Activated CD8-positive, alpha-beta memory T cell treated with anti-CD3 and anti-CD28 coated beads, Interleukin-2, amount 50 U/mL, for 4 hours (primary cell): ENCODE data around the gene SECISBP2L.
A peak's percentile ranks its signal among the peaks of the same experiment; 100 is the strongest.
"Not testable (repeated sequence)": the region's sequence is repeated elsewhere in the genome, so short reads cannot be mapped to it uniquely, and the experiment has no call there.

Source experiments
- DNase-seq: peaks from one replicate; pipeline ENCODE4 v3.0.0-alpha.2; 2020

The SECISBP2L gene

DNA sequence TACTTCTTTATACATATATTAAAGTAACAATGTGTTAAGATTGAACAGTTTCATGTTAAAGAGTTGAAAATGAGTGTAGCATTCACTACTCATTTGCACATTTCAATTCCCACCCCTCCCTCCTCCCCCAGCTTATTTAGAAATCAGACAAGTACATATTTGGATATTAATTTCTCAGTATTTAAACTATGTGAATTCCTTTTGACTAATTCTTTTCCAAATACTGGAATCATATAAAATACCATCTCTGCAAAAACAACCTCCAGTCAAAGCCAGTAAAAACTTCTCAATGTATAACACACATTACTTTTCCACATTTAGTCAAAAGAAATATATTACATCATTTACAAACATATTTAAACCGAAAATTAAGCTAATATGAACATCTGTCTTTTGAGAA lies 57.1 kb downstream of the SECISBP2L start:
- DNase-seq, result no peak

DNA sequence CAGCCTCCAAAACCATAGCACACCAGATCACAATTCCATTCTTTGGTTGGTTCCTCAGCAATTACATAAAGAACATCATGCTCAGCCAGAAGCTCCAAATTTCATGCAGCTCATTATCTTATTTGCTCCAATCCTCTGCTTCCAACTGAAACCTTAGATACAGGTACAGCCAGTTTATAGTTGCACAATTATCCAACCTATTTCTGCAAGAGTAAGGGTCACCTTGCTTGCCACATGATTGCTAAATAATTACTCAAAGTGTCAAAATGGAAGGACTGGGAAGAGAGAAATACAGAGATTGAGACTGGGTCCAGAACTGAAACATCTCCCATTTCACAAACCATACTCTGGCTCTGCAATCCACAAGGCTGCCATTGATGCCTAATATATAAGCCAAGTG lies 59.1 kb downstream of the SECISBP2L start:
- DNase-seq, result no peak

DNA sequence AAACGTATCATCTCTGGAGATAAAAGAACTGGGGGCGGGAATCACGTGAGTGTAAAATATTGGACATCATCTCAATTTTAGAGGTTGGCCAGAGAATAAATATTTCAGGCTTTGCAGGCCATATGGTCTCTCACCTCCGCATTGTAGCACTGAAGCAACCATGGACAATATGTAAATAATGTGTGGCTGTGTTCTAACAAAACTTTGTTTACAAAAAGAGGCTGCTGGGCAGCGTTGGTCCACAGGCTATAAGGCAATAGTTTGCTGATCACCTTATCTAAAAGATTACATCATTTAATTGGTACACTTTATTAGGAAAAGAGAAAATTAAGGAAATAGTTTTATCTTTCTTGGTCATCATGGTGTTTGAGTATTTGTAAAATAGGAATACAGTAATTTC lies 60.0 kb downstream of the SECISBP2L start:
- DNase-seq, result no peak

DNA sequence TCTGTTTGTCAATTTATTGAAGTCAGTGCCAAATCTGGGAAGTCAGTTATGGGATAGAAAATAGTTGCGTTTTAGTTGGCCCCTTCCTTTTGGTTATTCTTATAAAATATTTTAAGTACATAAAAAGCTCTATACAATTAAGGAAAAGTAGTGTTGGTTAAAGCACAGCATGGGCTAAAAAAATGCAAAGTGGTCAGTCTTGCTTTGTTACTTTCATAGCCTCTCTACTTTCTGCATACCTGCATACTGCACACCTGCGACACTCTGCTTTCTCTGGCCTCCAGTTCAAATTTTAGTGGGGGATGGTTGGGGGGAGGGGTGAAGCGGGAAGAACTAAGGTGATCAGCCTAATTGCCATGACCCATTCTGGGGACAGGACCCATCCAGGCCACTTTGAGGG lies 60.7 kb downstream of the SECISBP2L start:
- no peak for DNase-seq

- no peak for DNase-seq
These were observed 61.4 kb downstream of the SECISBP2L start for GRCh38 chr15:48984811-48985352.

DNA sequence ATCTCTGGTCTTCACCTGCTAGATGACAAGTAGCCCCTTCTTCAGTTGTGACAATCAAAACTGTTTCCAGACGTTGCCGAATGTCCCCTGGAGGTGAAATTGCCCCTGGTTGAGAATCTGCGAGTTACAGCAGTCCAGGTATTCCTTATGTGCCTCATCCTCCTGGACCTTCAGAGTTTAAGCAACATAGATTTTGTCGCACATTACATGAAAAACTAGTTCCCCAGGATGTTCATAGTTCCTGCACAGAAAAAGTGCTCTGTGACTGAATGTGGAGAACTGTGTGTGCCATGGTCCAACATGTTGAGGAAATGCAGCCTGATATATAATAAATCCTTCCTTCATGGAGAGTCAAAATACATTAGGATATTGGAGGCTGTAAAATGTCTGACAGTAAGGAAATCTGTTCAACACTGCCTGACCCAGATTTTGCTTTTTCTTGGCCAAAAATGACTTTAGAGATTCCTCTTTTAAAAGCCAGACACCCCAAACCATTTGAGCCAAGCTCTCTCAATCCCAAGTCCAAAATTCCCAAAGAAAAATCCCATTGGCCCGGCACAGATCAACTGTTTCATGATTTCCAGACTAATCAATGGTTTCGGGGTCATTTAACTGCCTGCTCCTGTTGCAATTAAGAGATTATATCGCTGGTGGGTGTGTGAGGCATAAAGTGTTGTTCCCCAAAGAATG lies 62.1 kb downstream of the SECISBP2L start:
- DNase-seq, result no peak

DNA sequence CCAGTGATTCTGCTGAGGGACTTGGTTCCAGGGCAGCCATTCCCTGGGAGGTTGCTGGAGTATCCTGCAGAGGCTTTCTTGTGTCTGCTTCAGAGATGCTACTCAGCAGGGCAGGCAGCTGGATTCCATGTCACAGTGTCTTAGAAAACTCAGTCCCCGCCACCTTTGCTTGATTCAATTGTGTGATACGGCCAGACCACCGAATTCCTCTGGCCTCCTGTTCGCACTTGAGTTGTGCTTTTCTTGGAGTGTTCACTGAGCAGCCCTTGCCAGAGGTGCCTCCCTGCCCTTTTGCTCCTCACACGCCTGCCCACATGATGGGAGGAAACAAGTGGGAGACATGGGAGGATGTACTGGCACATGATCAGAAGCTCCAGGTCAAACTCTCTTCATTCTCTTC lies 62.9 kb downstream of the SECISBP2L start:
- DNase-seq, result no peak

DNA sequence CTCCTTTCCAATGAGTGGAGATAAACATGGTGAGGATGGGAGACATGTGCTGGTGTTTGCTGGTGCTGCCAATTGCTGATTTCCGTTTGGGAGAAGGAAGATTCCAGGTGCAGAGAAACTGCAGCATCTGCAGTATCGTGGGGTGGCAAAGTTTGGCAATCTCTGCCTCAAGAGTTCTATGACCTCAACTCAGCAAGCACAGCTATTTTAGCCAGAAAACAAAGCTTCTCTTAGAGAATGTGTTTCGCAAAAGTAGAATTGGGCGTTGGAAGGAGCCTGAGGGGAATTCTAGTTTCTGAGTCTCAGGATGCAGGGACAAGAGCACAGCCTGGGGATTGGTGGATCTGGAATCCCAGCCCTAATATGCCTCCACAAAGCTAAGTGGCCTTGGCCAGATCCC lies 64.3 kb downstream of the SECISBP2L start:
- no peak for DNase-seq

GRCh38 chr15:48978638-48979037 lies 67.6 kb downstream of the SECISBP2L start:
- DNase-seq, result no peak

GRCh38 chr15:48976444-48977088 lies 69.7 kb downstream of the SECISBP2L start:
- no peak for DNase-seq

- peak; percentile 69 for DNase-seq
These were observed 70.5 kb downstream of the SECISBP2L start for GRCh38 chr15:48975472-48976419.

GRCh38 chr15:48974882-48975281 lies 71.4 kb downstream of the SECISBP2L start:
- no peak for DNase-seq

DNA sequence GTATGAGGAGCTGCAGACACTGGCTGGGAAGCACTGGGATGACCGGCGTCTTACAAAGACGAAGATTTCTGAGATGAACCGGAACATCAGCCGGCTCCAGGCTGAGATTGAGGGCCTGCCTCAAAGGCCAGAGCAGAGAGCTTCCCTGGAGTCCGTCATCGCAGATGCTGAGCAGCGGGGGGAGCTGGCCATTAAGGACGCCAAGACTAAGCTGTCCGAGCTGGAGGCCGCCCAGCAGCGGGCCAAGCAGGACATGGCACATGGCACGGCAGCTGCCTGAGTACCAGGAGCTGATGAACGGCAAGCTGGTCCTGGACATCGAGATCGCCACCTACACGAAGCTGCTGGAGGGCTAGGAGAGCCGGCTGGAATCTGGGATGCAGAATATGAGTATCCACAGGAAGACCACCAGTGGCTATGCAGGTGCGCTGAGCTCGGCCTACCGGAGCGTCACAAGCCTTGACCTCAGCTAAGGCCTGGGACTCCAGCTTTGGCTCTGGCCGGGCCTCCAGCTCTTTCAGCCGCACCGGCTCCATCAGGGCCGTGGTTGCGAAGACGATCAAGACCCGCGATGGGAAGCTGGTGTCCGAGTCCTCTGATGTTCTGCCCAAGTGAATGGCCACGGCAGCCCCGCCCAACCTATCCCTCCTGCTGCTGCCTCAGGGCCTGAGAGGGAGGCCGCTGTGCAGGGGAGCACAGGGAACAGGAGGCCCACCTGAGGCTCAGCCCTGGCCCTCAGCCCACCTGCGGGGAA lies 73.3 kb downstream of the SECISBP2L start:
- no peak for DNase-seq

- DNase-seq, result not testable (repeated sequence)
These were observed 75.3 kb downstream of the SECISBP2L start for GRCh38 chr15:48970926-48971325.

- no peak for DNase-seq
These were observed 78.2 kb downstream of the SECISBP2L start for GRCh38 chr15:48968066-48968465.

- DNase-seq, result no peak
These were observed 78.9 kb downstream of the SECISBP2L start for GRCh38 chr15:48967336-48967735.

DNA sequence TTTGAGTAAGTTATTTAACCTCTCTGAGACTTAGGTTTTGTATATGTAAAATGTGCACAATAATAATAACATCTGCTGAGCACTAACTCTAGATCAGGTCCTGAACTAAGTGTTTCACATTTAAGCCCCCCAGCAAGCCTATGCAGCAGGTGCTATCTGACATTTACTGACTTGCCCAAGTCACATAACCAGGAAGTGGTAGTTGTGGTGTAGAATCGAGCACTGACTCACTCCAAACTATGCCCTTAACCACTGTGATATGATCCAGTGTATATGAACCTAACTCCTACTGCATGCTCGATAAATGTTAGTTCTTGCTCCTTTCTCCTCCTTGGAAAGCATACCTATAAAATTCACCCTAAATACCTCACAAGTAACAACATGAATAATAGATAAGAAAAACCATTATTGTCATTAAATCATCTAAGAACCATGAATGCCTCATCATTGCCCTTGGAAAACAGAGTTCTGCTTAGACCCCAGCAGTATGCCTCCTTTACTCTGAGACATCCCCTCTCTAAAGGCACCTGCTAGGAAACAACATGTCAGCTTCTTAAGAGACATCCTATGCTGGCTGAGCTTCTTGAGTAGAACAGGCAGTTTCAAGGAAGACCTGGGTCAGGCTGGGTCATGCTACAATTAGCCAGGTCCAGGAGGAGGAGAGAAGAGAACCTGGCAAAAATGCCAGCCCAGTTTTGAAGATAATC lies 79.5 kb downstream of the SECISBP2L start:
- no peak for DNase-seq

- DNase-seq, result no peak
These were observed 80.3 kb downstream of the SECISBP2L start for GRCh38 chr15:48965972-48966371.

GRCh38 chr15:48964898-48965297 lies 81.3 kb downstream of the SECISBP2L start:
- no peak for DNase-seq

- no peak for DNase-seq
These were observed 82.6 kb downstream of the SECISBP2L start, which contains the start of gene SHC4 for GRCh38 chr15:48963524-48964113. TSS of gene SHC4 (minus strand) at chr15:48963919. CDS start at chr15:48963015, 904 bp downstream.
